Psoas muscle (tissue), 8 donors: ENCODE data around the gene ZCCHC7. TPM values are rescaled to one million over a fixed set of nuclear protein-coding genes. Genes with fewer than 3 reads are reported as not detected.

Experiments used
- ATAC-seq, 4 donors: fragments of 200-7000 bp; cut with Tn5 transposase; one replicate each; pipeline ENCODE4 v1.9.1; 2020; ENCODE audit warnings: moderate library complexity in 3 of 4, mild to moderate bottlenecking in 2 of 4
- DNase-seq, 2 donors: peaks; one replicate each; pipeline ENCODE4 v3.0.0-alpha.2; 2020
- H3K27ac ChIP-seq: fragments of 200-600 bp; one replicate; pipeline ENCODE4 v1.8.0; 2022
- H3K27me3 ChIP-seq, 3 donors: fragments of 200-600 bp in 1 of 3; one replicate each; pipeline versions ENCODE4 v1.6.1 to v1.8.0; 2013 to 2022; ENCODE audit warnings: low read length in 2 of 3, mild to moderate bottlenecking in 2 of 3, moderate library complexity in 1 of 3; ENCODE audit not compliant: insufficient read depth in 3 of 3
- H3K36me3 ChIP-seq, 2 donors: fragments of 200-600 bp in 1 of 2; one replicate each; pipeline versions ENCODE4 v1.6.1 to v1.8.0; 2013 to 2022; ENCODE audit warnings: low read depth in 1 of 2, mild to moderate bottlenecking in 1 of 2, moderate library complexity in 1 of 2; ENCODE audit not compliant: insufficient read depth in 1 of 2
- H3K4me1 ChIP-seq: fragments of 200-600 bp; one replicate; pipeline ENCODE4 v1.8.0; 2022
- H3K4me3 ChIP-seq: fragments of 200-600 bp; one replicate; pipeline ENCODE4 v1.8.0; 2022; ENCODE audit warnings: mild to moderate bottlenecking
- H3K9me3 ChIP-seq: fragments of 200-600 bp; one replicate; pipeline ENCODE4 v1.8.0; 2022
- WGBS, 3 donors: extraction: QIAGEN DNeasy Blood & Tissue Kit; methylation state at CpG; one replicate each; pipeline versions ENCODE4 v1.1.6 to v1.1.7; 2013; 5-methylcytosine and 5-hydroxymethylcytosine counted together
- intact Hi-C, 2 donors: fragments of 100-400 bp; cut with DNase I; formaldehyde crosslinking; loops; one replicate each; pipeline versions ENCODE4 v1.11.0 to v1.14.2; 2022
- polyA plus RNA-seq, 3 donors: library from polyadenylated mRNA; stranded (reverse); fragments of 200-250 nt; gene quantifications; one replicate each; pipeline ENCODE4 v1.2.3, GENCODE V29; 2013
- total RNA-seq, 4 donors: library from RNA; stranded (reverse); fragmentation: NEBNext Ultra II Directional in 2 of 4; extraction: Animal tissue kit (Norgen Biotek cat#: 25700) in 2 of 4; gene quantifications; one replicate each; pipeline versions ENCODE4 v1.2.1 to v1.2.4, GENCODE V29; 2021 to 2023
- TF ChIP-seq, protein P1 (sequence below): fragments of 200-600 bp; IDR thresholded peaks from one replicate; pipeline ENCODE4 v1.8.0; 2022; ENCODE audit warnings: antibody characterized with exemption
- donor health status: healthy with polysubstance abuse.
- donor health status: DM: no; HTN: no; CAD: no; lungs with moderate emphysema.
- donor health status: Bipolar disorder and iron deficiency.
- donor health status: healthy.
- donor health status: DM: yes; HTN: yes; CAD: no.
- donor health status: DM: no; HTN: no; CAD: no.
- donor health status: DM: no; HTN: no; CAD: no.
- donor health status: DM: yes; HTN: yes; CAD: no.

ZCCHC7 gene
- total and polyA plus RNA-seq, 7 donors: 6.2 to 10.3 (median 7.3) TPM

DNA sequence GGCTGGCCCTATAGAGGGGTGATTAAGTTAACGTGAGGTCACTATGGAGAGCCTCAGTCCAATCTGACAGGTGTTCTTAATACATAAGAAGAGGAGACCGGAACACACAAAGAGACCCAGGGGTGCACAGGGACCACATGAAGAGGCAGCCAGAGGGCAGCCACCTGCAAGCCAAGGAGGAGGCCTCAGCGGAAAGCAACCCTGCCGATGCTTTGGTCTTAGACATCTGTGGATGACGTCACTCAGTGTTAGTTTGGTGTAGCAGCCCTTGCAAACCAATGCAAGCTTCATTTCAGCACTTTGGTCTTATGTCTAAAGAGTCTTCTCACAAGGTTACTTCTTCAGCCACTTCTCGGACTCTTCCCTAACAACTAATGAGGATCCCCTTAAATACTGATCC, 254.5 kb downstream of the ZCCHC7 start:
- no peak for ATAC-seq
- TF ChIP-seq, protein P1, sequence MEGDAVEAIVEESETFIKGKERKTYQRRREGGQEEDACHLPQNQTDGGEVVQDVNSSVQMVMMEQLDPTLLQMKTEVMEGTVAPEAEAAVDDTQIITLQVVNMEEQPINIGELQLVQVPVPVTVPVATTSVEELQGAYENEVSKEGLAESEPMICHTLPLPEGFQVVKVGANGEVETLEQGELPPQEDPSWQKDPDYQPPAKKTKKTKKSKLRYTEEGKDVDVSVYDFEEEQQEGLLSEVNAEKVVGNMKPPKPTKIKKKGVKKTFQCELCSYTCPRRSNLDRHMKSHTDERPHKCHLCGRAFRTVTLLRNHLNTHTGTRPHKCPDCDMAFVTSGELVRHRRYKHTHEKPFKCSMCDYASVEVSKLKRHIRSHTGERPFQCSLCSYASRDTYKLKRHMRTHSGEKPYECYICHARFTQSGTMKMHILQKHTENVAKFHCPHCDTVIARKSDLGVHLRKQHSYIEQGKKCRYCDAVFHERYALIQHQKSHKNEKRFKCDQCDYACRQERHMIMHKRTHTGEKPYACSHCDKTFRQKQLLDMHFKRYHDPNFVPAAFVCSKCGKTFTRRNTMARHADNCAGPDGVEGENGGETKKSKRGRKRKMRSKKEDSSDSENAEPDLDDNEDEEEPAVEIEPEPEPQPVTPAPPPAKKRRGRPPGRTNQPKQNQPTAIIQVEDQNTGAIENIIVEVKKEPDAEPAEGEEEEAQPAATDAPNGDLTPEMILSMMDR: no peak
- no peak overlapping the region for H3K4me3 ChIP-seq
- no peaks in the 10 kb centered on the region for H3K9me3 ChIP-seq
- H3K4me1 ChIP-seq: no peaks in the 10 kb centered on the region
- no peaks in the 10 kb centered on the region for H3K36me3 ChIP-seq
- peaks cover 0 to 2% (median 0%) of the 10 kb centered on the region in 3 donors for H3K27me3 ChIP-seq
- 64 to 76% (median 73%) methylated on average over 6 of the region's 6 CpGs for WGBS, 3 donors
- intact Hi-C loops: loop anchor here in 1 of 2 donors (5.0 kb wide), 1 partner anchor 52 kb away; no protein-coding TSS in a partner anchor
- DNase-seq: no peak
- no peak overlapping the region for H3K27ac ChIP-seq

- no peak for DNase-seq
These were observed 257.6 kb downstream of the ZCCHC7 start for GRCh38 chr9:37377688-37378612.

GRCh38 chr9:37378613-37379004, 258.2 kb downstream of the ZCCHC7 start:
- H3K27me3 ChIP-seq: peaks cover 0 to 2% (median 0%) of the 10 kb centered on the region in 3 donors
- H3K36me3 ChIP-seq: no peaks in the 10 kb centered on the region
- intact Hi-C loops: loop anchor here in 1 of 2 donors (5.0 kb wide), 1 partner anchor 49 kb away; no protein-coding TSS in a partner anchor
- H3K4me1 ChIP-seq: no peaks in the 10 kb centered on the region
- H3K9me3 ChIP-seq: no peaks in the 10 kb centered on the region
- no peak for DNase-seq
- no peak for ATAC-seq
- 88 to 91% (median 89%) methylated on average over 19 of the region's 19 CpGs for WGBS, 3 donors
- no peak overlapping the region for H3K4me3 ChIP-seq
- TF ChIP-seq, protein P1: no peak
- H3K27ac ChIP-seq: no peak overlapping the region

More at GRCh38 chr9:37377688-37378612, 257.6 kb downstream of the ZCCHC7 start:
- H3K27me3 ChIP-seq: peaks cover 0 to 2% (median 0%) of the 10 kb centered on the region in 3 donors
- H3K27ac ChIP-seq: no peak overlapping the region
- intact Hi-C loops: loop anchor here in 1 of 2 donors (5.0 kb wide), 1 partner anchor 49 kb away; no protein-coding TSS in a partner anchor
- no peaks in the 10 kb centered on the region for H3K36me3 ChIP-seq
- ATAC-seq: no peak
- H3K4me1 ChIP-seq: no peaks in the 10 kb centered on the region
- H3K9me3 ChIP-seq: no peaks in the 10 kb centered on the region
- WGBS, 3 donors: 76 to 82% (median 81%) methylated on average over 13 of the region's 13 CpGs
- TF ChIP-seq, protein P1: no peak
- no peak overlapping the region for H3K4me3 ChIP-seq

GRCh38 chr9:37379835-37380234, 259.5 kb downstream of the ZCCHC7 start:
- TF ChIP-seq, protein P1: no peak

More at GRCh38 chr9:37379835-37380234, 259.5 kb downstream of the ZCCHC7 start:
- Histone ChIP-seq H3K27ac (no peak overlapping the region), H3K36me3 (no peaks in the 10 kb centered on the region), H3K9me3 (no peaks in the 10 kb centered on the region), H3K4me3 (no peak overlapping the region), H3K4me1 (no peaks in the 10 kb centered on the region), H3K27me3 (peaks cover 0 to 1% (median 0%) of the 10 kb centered on the region in 3 donors)
- ATAC-seq (no peak), DNase-seq (no peak)
- 55 to 72% (median 57%) methylated on average over 2 of the region's 2 CpGs for WGBS, 3 donors
- intact Hi-C loops: loop anchor here in 1 of 2 donors (5.0 kb wide), 1 partner anchor 47 kb away; no protein-coding TSS in a partner anchor
